HPDE6-E6E7 (cell line): ENCODE results near the gene SENP6.
"Not testable (repeated sequence)": the region's sequence is repeated elsewhere in the genome, so short reads cannot be mapped to it uniquely, and the experiment has no call there.

ENCODE experiments used
- DNase-seq: peaks from one replicate; pipeline ENCODE4 v3.0.0; 2011; ENCODE audit warnings: missing footprints; ENCODE audit errors: extremely low spot score

The SENP6 gene

GRCh38 chr6:75608304-75608703, 6.6 kb downstream of the SENP6 start:
- DNase-seq: no peak

- no peak for DNase-seq
Observed at GRCh38 chr6:75608956-75609533, 7.4 kb downstream of the SENP6 start.

GRCh38 chr6:75609639-75610590, 8.2 kb downstream of the SENP6 start:
- DNase-seq: no peak

GRCh38 chr6:75611011-75611701, 9.5 kb downstream of the SENP6 start:
- DNase-seq: no peak

- no peak for DNase-seq
Observed at GRCh38 chr6:75611702-75612375, 10.2 kb downstream of the SENP6 start.

GRCh38 chr6:75612434-75612833, 10.8 kb downstream of the SENP6 start:
- no peak for DNase-seq

- DNase-seq: no peak
Observed at GRCh38 chr6:75613056-75613501, 11.4 kb downstream of the SENP6 start.

- no peak for DNase-seq
Observed at GRCh38 chr6:75618437-75618836, 16.8 kb downstream of the SENP6 start.

GRCh38 chr6:75619230-75619899, 17.7 kb downstream of the SENP6 start:
- DNase-seq: no peak

GRCh38 chr6:75620381-75621304, 19.0 kb downstream of the SENP6 start:
- no peak for DNase-seq

GRCh38 chr6:75621846-75622245, 20.2 kb downstream of the SENP6 start:
- no peak for DNase-seq

- DNase-seq: no peak
Observed at GRCh38 chr6:75623491-75623890, 21.8 kb downstream of the SENP6 start.

GRCh38 chr6:75624335-75624734, 22.7 kb downstream of the SENP6 start:
- DNase-seq: no peak

- no peak for DNase-seq
Observed at GRCh38 chr6:75624988-75625387, 23.3 kb downstream of the SENP6 start.

GRCh38 chr6:75626561-75626960, 24.9 kb downstream of the SENP6 start:
- no peak for DNase-seq

GRCh38 chr6:75627708-75628107, 26.0 kb downstream of the SENP6 start:
- not testable (repeated sequence) for DNase-seq

- DNase-seq: no peak
Observed at GRCh38 chr6:75631859-75632635, 30.4 kb downstream of the SENP6 start.

GRCh38 chr6:75633045-75633444, 31.4 kb downstream of the SENP6 start:
- no peak for DNase-seq

GRCh38 chr6:75642311-75642710, 40.6 kb downstream of the SENP6 start:
- DNase-seq: no peak
